H1 (cell line): Measurements from ENCODE around the gene CAPN3. TPM values are rescaled to one million over a fixed set of nuclear protein-coding genes. Genes with fewer than 3 reads are reported as not detected.

Experiments used
- CTCF ChIA-PET: fragments of 300-600 bp; sonication (Branson Sonifier 250); formaldehyde crosslinking; loops from one replicate; lab custom pipeline; 2021; ENCODE audit not compliant: partially characterized antibody; lab: Charles Lee
- POLR2A ChIA-PET: fragments of 300-600 bp; sonication (Branson Sonifier 250); formaldehyde crosslinking; loops from one replicate; lab custom pipeline; 2021; ENCODE audit warnings: inconsistent platforms; ENCODE audit not compliant: partially characterized antibody; lab: Charles Lee
- DNase-seq, 2 experiments: peaks; one replicate each; pipeline versions ENCODE4 v3.0.0 to v3.0.0-alpha.2; 2010 to 2022; ENCODE audit warnings: low spot score in 2 of 2, low read depth in 1 of 2, mixed read lengths in 1 of 2
- FAIRE-seq: peaks from 2 replicates; lab custom pipeline; 2011; peaks lifted over from hg19 to GRCh38; lab: Jason Lieb, UNC
- H2AFZ ChIP-seq: 2 replicates; pipeline ENCODE4 v1.8.1; 2012; ENCODE audit warnings: low read length, inconsistent platforms
- H2AK5ac ChIP-seq: 2 replicates; pipeline ENCODE4 v1.6.1; 2013; ENCODE audit warnings: low read depth, low read length
- H2BK120ac ChIP-seq: replicated peaks from 2 replicates; pipeline ENCODE3; 2013; ENCODE audit warnings: low read depth, low read length, inconsistent platforms
- H2BK12ac ChIP-seq: 2 replicates; pipeline ENCODE4 v1.6.1; 2013; ENCODE audit warnings: low read depth, low read length
- H2BK15ac ChIP-seq: 2 replicates; pipeline ENCODE4 v1.6.1; 2013; ENCODE audit warnings: low read length
- H2BK20ac ChIP-seq: 2 replicates; pipeline ENCODE4 v1.6.1; 2013; ENCODE audit warnings: low read length
- H2BK5ac ChIP-seq: 2 replicates; pipeline ENCODE4 v1.6.1; 2013; ENCODE audit warnings: low read depth, low read length
- H3K14ac ChIP-seq: 2 replicates; pipeline ENCODE4 v1.6.1; 2013; ENCODE audit warnings: inconsistent platforms; ENCODE audit not compliant: insufficient read length
- H3K18ac ChIP-seq: 2 replicates; pipeline ENCODE4 v1.6.1; 2013; ENCODE audit warnings: low read length; ENCODE audit errors: extremely low read depth
- H3K23ac ChIP-seq: 2 replicates; pipeline ENCODE4 v1.6.1; 2013; ENCODE audit warnings: inconsistent platforms; ENCODE audit not compliant: insufficient read length
- H3K23me2 ChIP-seq: 2 replicates; pipeline ENCODE4 v1.6.1; 2013; ENCODE audit warnings: low read depth, low read length
- H3K27ac ChIP-seq: 2 replicates; pipeline ENCODE4 v1.6.1; 2011; ENCODE audit warnings: low read depth, low read length, inconsistent platforms
- H3K27me3 ChIP-seq, 4 experiments: replicated peaks in 1 of 4; 1 replicate in 1 of 4; 2 replicates in 3 of 4; pipeline versions ENCODE4 v1.6.1 to v1.8.1; 2011 to 2013; ENCODE audit warnings: low read length in 3 of 4, mild to moderate bottlenecking in 3 of 4, inconsistent platforms in 2 of 4, mixed read lengths in 2 of 4, moderate library complexity in 1 of 4; ENCODE audit not compliant: control insufficient read depth in 3 of 4, insufficient read depth in 3 of 4; ENCODE audit errors: extremely low read depth in 1 of 4
- H3K36me3 ChIP-seq, 4 experiments: 2 replicates each; pipeline versions ENCODE4 v1.6.1 to v1.8.1; 2011 to 2013; ENCODE audit warnings: mild to moderate bottlenecking in 4 of 4, low read length in 3 of 4, moderate library complexity in 2 of 4, control low read depth in 1 of 4, inconsistent platforms in 1 of 4; ENCODE audit not compliant: insufficient read depth in 4 of 4, control insufficient read depth in 2 of 4
- H3K4ac ChIP-seq: replicated peaks from 2 replicates; pipeline ENCODE3; 2013; ENCODE audit warnings: low read length, low read depth, mixed read lengths, inconsistent platforms; ENCODE audit not compliant: insufficient read length
- H3K4me1 ChIP-seq, 4 experiments: replicated peaks in 1 of 4; 1 replicate in 1 of 4; 2 replicates in 3 of 4; pipeline versions ENCODE4 v1.6.1 to v1.8.1; 2011 to 2013; ENCODE audit warnings: low read length in 3 of 4, inconsistent platforms in 2 of 4, mixed read lengths in 1 of 4; ENCODE audit not compliant: insufficient read depth in 4 of 4, control insufficient read depth in 3 of 4
- H3K4me2 ChIP-seq, 2 experiments: 2 replicates each; pipeline versions ENCODE4 v1.6.1 to v1.8.1; 2011 to 2013; ENCODE audit warnings: low read depth in 2 of 2, low read length in 2 of 2, control low read depth in 1 of 2, inconsistent platforms in 1 of 2, mild to moderate bottlenecking in 1 of 2; ENCODE audit not compliant: insufficient read depth in 1 of 2
- H3K4me3 ChIP-seq, 4 experiments: fragments of 200-600, 300-600 bp in 1 of 4; sonication (generic), shearing (Covaris generic), sonication (Bioruptor Twin) in 1 of 4; 2 replicates each; pipeline versions ENCODE4 v1.5.1 to v1.8.1; 2011 to 2016; ENCODE audit warnings: low read length in 4 of 4, low read depth in 3 of 4, control low read depth in 2 of 4, inconsistent platforms in 2 of 4, mild to moderate bottlenecking in 2 of 4, mixed read lengths in 1 of 4, moderate library complexity in 1 of 4; ENCODE audit not compliant: insufficient read depth in 2 of 4; ENCODE audit errors: extremely low read depth in 1 of 4
- H3K56ac ChIP-seq: replicated peaks from 2 replicates; pipeline ENCODE3; 2013; ENCODE audit warnings: low read depth, mild to moderate bottlenecking, mixed read lengths, low read length, inconsistent platforms; ENCODE audit not compliant: insufficient read length
- H3K79me1 ChIP-seq: 2 replicates; pipeline ENCODE4 v1.6.1; 2013; ENCODE audit warnings: low read depth, low read length, control low read depth
- H3K79me2 ChIP-seq, 2 experiments: 2 replicates each; pipeline versions ENCODE4 v1.6.1 to v1.8.1; 2012 to 2013; ENCODE audit warnings: low read length in 2 of 2, mild to moderate bottlenecking in 2 of 2, inconsistent platforms in 1 of 2; ENCODE audit not compliant: insufficient read depth in 2 of 2, control insufficient read depth in 1 of 2
- H3K9ac ChIP-seq, 4 experiments: replicated peaks in 1 of 4; 1 replicate in 1 of 4; 2 replicates in 3 of 4; pipeline versions ENCODE4 v1.6.1 to v1.8.1; 2011 to 2013; ENCODE audit warnings: low read depth in 3 of 4, low read length in 3 of 4, control low read depth in 2 of 4, mild to moderate bottlenecking in 2 of 4, moderate library complexity in 2 of 4, inconsistent platforms in 1 of 4; ENCODE audit errors: extremely low read depth in 1 of 4
- H3K9me3 ChIP-seq, 2 experiments: 2 replicates each; pipeline versions ENCODE4 v1.6.1 to v1.8.1; 2012 to 2013; ENCODE audit warnings: mild to moderate bottlenecking in 2 of 2, moderate library complexity in 2 of 2, control low read depth in 1 of 2, inconsistent platforms in 1 of 2, low read depth in 1 of 2, low read length in 1 of 2, mixed read lengths in 1 of 2; ENCODE audit not compliant: insufficient read depth in 2 of 2
- H4K20me1 ChIP-seq, 2 experiments: replicated peaks in 1 of 2; 2 replicates each; pipeline versions ENCODE3 to v1.8.1; 2011 to 2013; ENCODE audit warnings: inconsistent platforms in 2 of 2, low read length in 2 of 2, mild to moderate bottlenecking in 1 of 2; ENCODE audit not compliant: insufficient read depth in 2 of 2, control insufficient read depth in 1 of 2
- H4K5ac ChIP-seq: 2 replicates; pipeline ENCODE4 v1.6.1; 2013; ENCODE audit warnings: low read length, low read depth, mixed read lengths, inconsistent platforms; ENCODE audit not compliant: insufficient read length
- H4K8ac ChIP-seq: 2 replicates; pipeline ENCODE4 v1.8.0; 2013; ENCODE audit warnings: mild to moderate bottlenecking, moderate library complexity, low read length, inconsistent platforms; ENCODE audit not compliant: insufficient read depth; ENCODE audit errors: extremely low read depth
- H4K91ac ChIP-seq: replicated peaks from 2 replicates; pipeline ENCODE3; 2013; ENCODE audit warnings: low read length, mixed read lengths, inconsistent platforms; ENCODE audit not compliant: insufficient read length
- CHD2 ChIP-seq: IDR thresholded peaks from 2 replicates; pipeline ENCODE4 v1.6.1; 2012; ENCODE audit warnings: low read length, improper control_type of control experiment
- CREB1 ChIP-seq: IDR thresholded peaks from 2 replicates; pipeline ENCODE4 v1.6.1; 2012; ENCODE audit warnings: inconsistent platforms
- EGR1 ChIP-seq: IDR thresholded peaks from 2 replicates; pipeline ENCODE4 v1.6.1; 2011; ENCODE audit warnings: low read depth, low read length, borderline replicate concordance
- EZH2 ChIP-seq: fragments of 200-600 bp; sonication (generic); IDR thresholded peaks from 2 replicates; pipeline ENCODE4 v1.7.1; 2012; ENCODE audit warnings: low read depth, mild to moderate bottlenecking, moderate library complexity, low read length, inconsistent platforms; ENCODE audit not compliant: severe bottlenecking
- GTF2F1 ChIP-seq: IDR thresholded peaks from 2 replicates; pipeline ENCODE4 v1.6.1; 2012; ENCODE audit warnings: low read depth, low read length, improper control_type of control experiment, borderline replicate concordance
- HDAC2 ChIP-seq, 2 experiments: fragments of 300-600 bp in 1 of 2; sonication (generic) in 1 of 2; IDR thresholded peaks; 2 replicates each; pipeline ENCODE4 v1.6.1; 2011 to 2012; ENCODE audit warnings: low read depth in 2 of 2, low read length in 2 of 2, mild to moderate bottlenecking in 2 of 2, moderate library complexity in 2 of 2, borderline replicate concordance in 1 of 2, inconsistent platforms in 1 of 2
- KDM5A ChIP-seq: fragments of 200-600 bp; IDR thresholded peaks from 2 replicates; pipeline ENCODE4 v1.7.1; 2012; ENCODE audit warnings: mild to moderate bottlenecking, low read length, inconsistent platforms, mixed read lengths
- POLR2A ChIP-seq, 2 experiments: IDR thresholded peaks; 1 replicate in 1 of 2; 2 replicates in 1 of 2; pipeline ENCODE4 v1.6.1; 2011; ENCODE audit warnings: low read depth in 2 of 2, low read length in 2 of 2, mild to moderate bottlenecking in 2 of 2; ENCODE audit errors: control extremely low read depth in 1 of 2
- RBBP5 ChIP-seq: IDR thresholded peaks from 2 replicates; pipeline ENCODE4 v1.7.1; 2012; ENCODE audit warnings: low read depth, mild to moderate bottlenecking, inconsistent platforms, low read length, moderate library complexity, borderline replicate concordance
- SIX5 ChIP-seq: IDR thresholded peaks from 2 replicates; pipeline ENCODE4 v1.6.1; 2011; ENCODE audit warnings: mild to moderate bottlenecking, low read depth, low read length
- SRF ChIP-seq: IDR thresholded peaks from 2 replicates; pipeline ENCODE4 v1.6.1; 2011; ENCODE audit warnings: mild to moderate bottlenecking, low read depth, low read length, moderate library complexity
- TBP ChIP-seq: IDR thresholded peaks from 2 replicates; pipeline ENCODE4 v1.6.1; 2011; ENCODE audit warnings: low read depth, low read length, improper control_type of control experiment
- TCF12 ChIP-seq: IDR thresholded peaks from 2 replicates; pipeline ENCODE4 v1.6.1; 2011; ENCODE audit warnings: low read depth, mild to moderate bottlenecking, low read length
- YY1 ChIP-seq: IDR thresholded peaks from 2 replicates; pipeline ENCODE4 v1.6.1; 2011; ENCODE audit warnings: low read depth, mild to moderate bottlenecking, low read length
- WGBS, 2 experiments: shearing (Covaris generic) in 1 of 2; methylation state at CpG; one replicate each; pipeline versions ENCODE4 v1.1.6 to v1.1.7; 2013 to 2015; ENCODE audit warnings: low lambda C conversion rate in 2 of 2, mixed read lengths in 2 of 2, inconsistent platforms in 1 of 2, low coverage in 1 of 2, missing lambda C conversion rate in 1 of 2; ENCODE audit not compliant: insufficient replicate concordance in 2 of 2, insufficient coverage in 1 of 2, insufficient read length in 1 of 2; ENCODE audit errors: extremely low coverage in 1 of 2, missing lambda C conversion rate in 1 of 2; 5-methylcytosine and 5-hydroxymethylcytosine counted together
- polyA plus RNA-seq, 7 experiments: library from polyadenylated mRNA; depleted of rRNA in 3 of 7; stranded (reverse) in 5 of 7; unstranded in 2 of 7; fragments of >200 nt in 5 of 7; fragments of 200-250 nt in 2 of 7; gene quantifications; 1 replicate in 5 of 7; 2 replicates in 1 of 7; 4 replicates in 1 of 7; pipeline versions ENCODE4 v1.2.1 to v1.2.3, GENCODE V29; 2011 to 2013; ENCODE audit warnings: missing spikeins in 2 of 7, mixed read lengths in 2 of 7
- total RNA-seq: library from RNA; stranded (reverse); fragmentation: NEBNext Ultra II Directional; extraction: Animal tissue kit (Norgen Biotek cat#: 25700); gene quantifications from 2 replicates; pipeline ENCODE4 v1.2.1, GENCODE V29; 2021
- TF ChIP-seq, protein P1 (sequence below): IDR thresholded peaks from 2 replicates; pipeline ENCODE4 v1.6.1; 2011; ENCODE audit warnings: low read length, improper control_type of control experiment

CAPN3 gene
- total and polyA plus RNA-seq, 2 of the 8 experiments (the other 6 are each of a cell fraction or from before 2014, with no cell fraction given): 0.80 to 2.1 TPM

GRCh38 chr15:42450425-42450790, 91.1 kb downstream of the CAPN3 start:
- no peaks in the 10 kb centered on the region for H3K27me3 ChIP-seq
- TF ChIP-seq CHD2 (no peak), HDAC2 (IDR thresholded peaks at IDR 0.05; ENCODE audit: borderline replicate concordance in 1 of 2, low read depth in 2 of 2, low read length in 2 of 2) (no peak), POLR2A (IDR thresholded peaks at IDR 0.05; ENCODE audit: control extremely low read depth in 1 of 2, low read depth in 2 of 2, low read length in 2 of 2) (no peak), SIX5 (no peak), GTF2F1 (no peak), SRF (no peak), TBP (no peak), EZH2 (no peak), CREB1 (no peak), EGR1 (no peak), KDM5A (no peak), RBBP5 (no peak), YY1 (no peak), TCF12 (no peak)
- TF ChIP-seq, protein P1, sequence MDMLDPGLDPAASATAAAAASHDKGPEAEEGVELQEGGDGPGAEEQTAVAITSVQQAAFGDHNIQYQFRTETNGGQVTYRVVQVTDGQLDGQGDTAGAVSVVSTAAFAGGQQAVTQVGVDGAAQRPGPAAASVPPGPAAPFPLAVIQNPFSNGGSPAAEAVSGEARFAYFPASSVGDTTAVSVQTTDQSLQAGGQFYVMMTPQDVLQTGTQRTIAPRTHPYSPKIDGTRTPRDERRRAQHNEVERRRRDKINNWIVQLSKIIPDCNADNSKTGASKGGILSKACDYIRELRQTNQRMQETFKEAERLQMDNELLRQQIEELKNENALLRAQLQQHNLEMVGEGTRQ: no peak

More at GRCh38 chr15:42450425-42450790, 91.1 kb downstream of the CAPN3 start:
- Histone ChIP-seq H3K23ac (no peak overlapping the region), H2AFZ (no peak overlapping the region), H2BK5ac (no peak overlapping the region), H2BK15ac (no peak overlapping the region), H2AK5ac (no peak overlapping the region), H3K18ac (no peak overlapping the region), H2BK120ac (no peak overlapping the region), H4K91ac (no peak overlapping the region), H4K8ac (no peak overlapping the region), H3K27ac (no peak overlapping the region), H3K79me2 (no peaks in the 10 kb centered on the region), H3K79me1 (no peaks in the 10 kb centered on the region), H2BK12ac (no peak overlapping the region), H3K14ac (no peak overlapping the region), H2BK20ac (no peak overlapping the region), H4K5ac (no peak overlapping the region), H3K9me3 (no peaks in the 10 kb centered on the region), H3K4me3 (no peak overlapping the region), H4K20me1 (no peaks in the 10 kb centered on the region), H3K56ac (no peak overlapping the region), H3K4me2 (no peak overlapping the region), H3K23me2 (no peaks in the 10 kb centered on the region), H3K36me3 (peaks cover 5 to 38% (median 18%) of the 10 kb centered on the region in 4 experiments; a peak in 7 of 8 replicates), H3K4ac (no peak overlapping the region), H3K4me1 (no peaks in the 10 kb centered on the region), H3K9ac (no peak overlapping the region)
- ChIA-PET CTCF (no interaction called here), POLR2A (no interaction called here)
- DNase-seq (no peak), FAIRE-seq (no peak)
- 93% methylated on average over 4 of the region's 4 CpGs; no CpG with 5 or more reads in 1 of the 2 experiments for WGBS, 2 experiments
